Suprapubic skin (tissue), 3 donors: ENCODE results near the gene MORN2.

Experiments used
- EP300 ChIP-seq: sonication (generic); formaldehyde crosslinking; IDR thresholded peaks from one replicate; pipeline ENCODE4 v1.6.1; 2017; ENCODE audit warnings: antibody characterized with exemption
- POLR2A ChIP-seq, 2 donors: fragments of 450-650 bp; IDR thresholded peaks; one replicate each; pipeline ENCODE4 v1.6.1; 2017; ENCODE audit warnings: antibody characterized with exemption in 2 of 2, mild to moderate bottlenecking in 2 of 2, moderate library complexity in 2 of 2
- TF ChIP-seq, protein P1 (sequence below), 2 donors: fragments of 200-600 bp in 1 of 2; fragments of 450-650 bp in 1 of 2; sonication (generic) in 1 of 2; IDR thresholded peaks; one replicate each; pipeline ENCODE4 v1.5.1; 2016 to 2019; ENCODE audit warnings: antibody characterized with exemption in 2 of 2, mild to moderate bottlenecking in 1 of 2, moderate library complexity in 1 of 2

DNA sequence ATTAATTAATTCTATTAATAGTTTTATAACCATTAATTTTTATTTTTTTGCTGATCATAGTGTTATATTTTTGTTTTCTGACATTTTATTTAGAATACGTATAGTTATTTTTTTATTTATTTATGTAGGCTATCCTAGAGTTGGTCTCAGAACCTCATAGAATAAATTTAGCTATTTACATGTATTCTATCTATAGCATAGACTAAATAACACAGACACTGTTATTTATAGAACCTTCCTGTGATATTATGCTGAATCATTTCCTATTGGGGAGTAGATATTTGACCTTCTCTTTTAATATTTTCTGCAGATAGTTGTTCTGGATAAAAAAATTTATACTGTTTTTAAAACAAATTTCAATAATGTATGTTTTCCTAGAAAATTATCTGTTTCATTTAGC, 34.1 kb downstream of the MORN2 start:
- TF ChIP-seq, protein P1, sequence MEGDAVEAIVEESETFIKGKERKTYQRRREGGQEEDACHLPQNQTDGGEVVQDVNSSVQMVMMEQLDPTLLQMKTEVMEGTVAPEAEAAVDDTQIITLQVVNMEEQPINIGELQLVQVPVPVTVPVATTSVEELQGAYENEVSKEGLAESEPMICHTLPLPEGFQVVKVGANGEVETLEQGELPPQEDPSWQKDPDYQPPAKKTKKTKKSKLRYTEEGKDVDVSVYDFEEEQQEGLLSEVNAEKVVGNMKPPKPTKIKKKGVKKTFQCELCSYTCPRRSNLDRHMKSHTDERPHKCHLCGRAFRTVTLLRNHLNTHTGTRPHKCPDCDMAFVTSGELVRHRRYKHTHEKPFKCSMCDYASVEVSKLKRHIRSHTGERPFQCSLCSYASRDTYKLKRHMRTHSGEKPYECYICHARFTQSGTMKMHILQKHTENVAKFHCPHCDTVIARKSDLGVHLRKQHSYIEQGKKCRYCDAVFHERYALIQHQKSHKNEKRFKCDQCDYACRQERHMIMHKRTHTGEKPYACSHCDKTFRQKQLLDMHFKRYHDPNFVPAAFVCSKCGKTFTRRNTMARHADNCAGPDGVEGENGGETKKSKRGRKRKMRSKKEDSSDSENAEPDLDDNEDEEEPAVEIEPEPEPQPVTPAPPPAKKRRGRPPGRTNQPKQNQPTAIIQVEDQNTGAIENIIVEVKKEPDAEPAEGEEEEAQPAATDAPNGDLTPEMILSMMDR (IDR thresholded peaks at IDR 0.05): no peak
- TF ChIP-seq POLR2A (IDR thresholded peaks at IDR 0.05): no peak
- TF ChIP-seq EP300: no peak
